ENCODE results near the gene PLIN5.

DNA sequence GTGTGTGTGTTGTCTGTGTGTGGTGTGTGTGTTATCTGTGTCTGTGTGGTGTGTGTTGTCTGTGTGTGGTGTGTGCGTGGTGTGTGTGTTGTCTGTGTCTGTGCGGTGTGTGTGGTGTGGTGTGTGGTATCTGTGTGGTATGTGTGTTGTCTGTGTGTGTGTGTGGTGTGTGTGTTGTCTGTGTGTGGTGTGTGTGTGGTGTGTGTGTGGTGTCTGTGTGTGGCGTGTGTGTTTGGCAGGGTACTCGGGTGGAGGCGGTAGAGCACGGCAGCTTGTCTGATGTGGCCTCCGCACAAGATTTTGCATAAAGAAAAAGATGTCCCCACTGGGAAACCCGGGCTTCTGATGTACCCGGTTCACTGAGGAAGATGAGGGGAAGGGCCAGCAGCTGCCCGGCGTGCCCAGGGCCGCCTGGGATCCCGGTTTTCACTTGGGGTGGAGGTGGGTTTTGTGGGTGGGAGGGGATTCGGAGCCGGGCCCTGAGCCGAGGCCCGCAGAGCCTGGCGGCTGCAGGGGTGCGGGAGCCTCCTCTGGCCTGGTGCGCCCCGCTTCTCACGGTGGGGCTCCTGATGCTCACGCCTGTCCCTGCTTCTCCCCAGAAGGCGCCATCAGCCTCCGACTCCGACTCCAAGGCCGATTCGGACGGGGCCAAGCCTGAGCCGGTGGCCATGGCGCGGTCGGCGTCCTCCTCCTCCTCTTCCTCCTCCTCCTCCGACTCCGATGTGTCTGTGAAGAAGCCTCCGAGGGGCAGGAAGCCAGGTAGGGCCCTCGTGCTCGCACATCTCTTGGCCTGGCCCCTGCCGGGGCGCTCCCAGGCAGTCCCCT lies 41.7 kb downstream of the PLIN5 start:
- no peak for TF ChIP-seq GABPA (IDR thresholded peaks at IDR 0.05; ENCODE audit: low read depth)
- TF ChIP-seq, protein P1, sequence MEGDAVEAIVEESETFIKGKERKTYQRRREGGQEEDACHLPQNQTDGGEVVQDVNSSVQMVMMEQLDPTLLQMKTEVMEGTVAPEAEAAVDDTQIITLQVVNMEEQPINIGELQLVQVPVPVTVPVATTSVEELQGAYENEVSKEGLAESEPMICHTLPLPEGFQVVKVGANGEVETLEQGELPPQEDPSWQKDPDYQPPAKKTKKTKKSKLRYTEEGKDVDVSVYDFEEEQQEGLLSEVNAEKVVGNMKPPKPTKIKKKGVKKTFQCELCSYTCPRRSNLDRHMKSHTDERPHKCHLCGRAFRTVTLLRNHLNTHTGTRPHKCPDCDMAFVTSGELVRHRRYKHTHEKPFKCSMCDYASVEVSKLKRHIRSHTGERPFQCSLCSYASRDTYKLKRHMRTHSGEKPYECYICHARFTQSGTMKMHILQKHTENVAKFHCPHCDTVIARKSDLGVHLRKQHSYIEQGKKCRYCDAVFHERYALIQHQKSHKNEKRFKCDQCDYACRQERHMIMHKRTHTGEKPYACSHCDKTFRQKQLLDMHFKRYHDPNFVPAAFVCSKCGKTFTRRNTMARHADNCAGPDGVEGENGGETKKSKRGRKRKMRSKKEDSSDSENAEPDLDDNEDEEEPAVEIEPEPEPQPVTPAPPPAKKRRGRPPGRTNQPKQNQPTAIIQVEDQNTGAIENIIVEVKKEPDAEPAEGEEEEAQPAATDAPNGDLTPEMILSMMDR (IDR thresholded peaks at IDR 0.05; ENCODE audit: insufficient read depth, low read length): no peak
- TF ChIP-seq SPI1 (IDR thresholded peaks at IDR 0.05; ENCODE audit: borderline replicate concordance, low read depth): no peak

All from HL-60 (cell line).